Measurements from ENCODE around the gene ZNF511. TPM values are rescaled to one million over a fixed set of nuclear protein-coding genes. Genes with fewer than 3 reads are reported as not detected.

Gene ZNF511
- total RNA-seq, 2 experiments from 2014 or later, result 68.8 to 95.0 TPM

DNA sequence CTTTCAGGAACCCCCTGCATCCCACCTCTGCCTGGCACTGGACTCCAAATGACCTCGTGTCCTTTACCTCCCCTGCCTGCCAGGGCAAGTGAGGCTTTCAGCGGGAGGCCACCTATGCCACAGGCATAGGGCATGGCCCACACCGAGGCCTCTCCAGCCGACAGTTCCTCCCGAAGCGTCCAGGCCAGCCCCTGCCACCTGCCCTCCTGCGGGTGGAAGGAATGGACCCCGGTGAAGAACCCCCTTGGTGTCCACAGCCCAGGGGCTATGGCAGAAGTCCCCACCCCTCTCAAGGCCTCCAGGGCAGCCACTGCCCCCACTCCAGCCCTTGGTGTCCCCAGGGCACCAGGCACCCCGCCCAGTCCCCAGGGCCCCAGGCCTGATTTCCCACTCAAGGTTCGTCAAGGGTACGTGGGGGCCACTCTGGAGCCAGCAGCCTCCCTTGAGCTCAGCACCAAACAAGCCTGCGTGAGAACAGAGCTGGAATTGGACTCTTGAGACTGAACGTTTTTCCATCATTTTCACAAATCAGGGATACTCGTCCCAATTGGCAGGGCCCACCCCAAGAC lies 46.0 kb downstream of the ZNF511 start:
- Histone ChIP-seq H3K27ac (ENCODE audit: low read depth, low read length, poor library complexity, severe bottlenecking) (no peak overlapping the region), H3K36me3 (ENCODE audit: insufficient read depth, low read length) (no peaks in the 10 kb centered on the region), H3K4me1 (ENCODE audit: insufficient read depth, low read length, poor library complexity, severe bottlenecking) (peaks cover 7% of the 10 kb centered on the region), H2AFZ (ENCODE audit: low read length) (no peak overlapping the region), H3K79me2 (ENCODE audit: insufficient read depth, low read depth, low read length) (no peaks in the 10 kb centered on the region), H4K20me1 (ENCODE audit: insufficient read depth, low read length) (no peaks in the 10 kb centered on the region), H3K9me3 (ENCODE audit: low read length) (no peaks in the 10 kb centered on the region), H3K4me2 (ENCODE audit: low read length) (no peak overlapping the region), H3K4me3 (ENCODE audit: low read depth, low read length, poor library complexity, severe bottlenecking) (no peak overlapping the region), H3K9me2 (ENCODE audit: insufficient read depth, low read length) (no peaks in the 10 kb centered on the region)
- intact Hi-C loops (cut with micrococcal nuclease; ENCODE audit: unreplicated experiment), result no loop called here
- DNase-seq (ENCODE audit: low spot score), result no peak
- no peak for TF ChIP-seq EZH2phosphoT487 (IDR thresholded peaks at IDR 0.05; ENCODE audit: borderline replicate concordance, low read depth, low read length)
- no peak for TF ChIP-seq CTCF (conservative IDR thresholded peaks at IDR 0.05; ENCODE audit: low read length)
- POLR2A ChIA-PET, result no interaction called here
- CTCF ChIA-PET (ENCODE audit: unreplicated experiment), result no interaction called here
- no TSS peak for BruUV-seq (replicated peaks)

DNA sequence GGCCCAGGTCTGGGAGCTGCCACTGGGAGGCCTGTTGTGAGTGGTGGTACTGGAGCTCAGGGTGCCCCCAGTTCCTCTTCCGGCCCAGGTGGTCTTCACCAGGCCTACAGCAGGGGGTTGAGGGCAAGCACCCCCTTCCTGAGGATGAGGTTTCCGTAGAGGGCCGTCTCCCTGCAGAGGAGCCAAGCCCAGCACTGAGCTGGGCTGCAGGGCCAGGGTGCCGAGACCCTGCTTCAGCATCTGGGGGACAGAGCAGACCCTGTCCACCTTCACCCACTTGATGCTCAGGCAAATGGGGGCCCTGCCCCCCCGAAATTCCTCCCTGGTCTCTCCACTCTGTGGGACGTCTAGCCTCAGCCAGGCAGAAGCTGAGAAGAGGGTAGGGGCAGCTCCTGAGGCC lies 46.6 kb downstream of the ZNF511 start:
- no peaks in the 10 kb centered on the region for H3K79me2 ChIP-seq (ENCODE audit: insufficient read depth, low read depth, low read length)
- BruUV-seq (replicated peaks), result TSS peak; percentile 49
- no peak for TF ChIP-seq EZH2phosphoT487 (IDR thresholded peaks at IDR 0.05; ENCODE audit: borderline replicate concordance, low read depth, low read length)
- DNase-seq (ENCODE audit: low spot score), result no peak
- ChIA-PET CTCF (ENCODE audit: unreplicated experiment) (no interaction called here), POLR2A (no interaction called here)
- no peaks in the 10 kb centered on the region for H3K36me3 ChIP-seq (ENCODE audit: insufficient read depth, low read length)
- peaks cover 7% of the 10 kb centered on the region for H3K4me1 ChIP-seq (ENCODE audit: insufficient read depth, low read length, poor library complexity, severe bottlenecking)
- H3K4me3 ChIP-seq (ENCODE audit: low read depth, low read length, poor library complexity, severe bottlenecking), result no peak overlapping the region
- no peak overlapping the region for H3K4me2 ChIP-seq (ENCODE audit: low read length)
- no peaks in the 10 kb centered on the region for H4K20me1 ChIP-seq (ENCODE audit: insufficient read depth, low read length)
- intact Hi-C loops (cut with micrococcal nuclease; ENCODE audit: unreplicated experiment), result no loop called here
- no peak overlapping the region for H2AFZ ChIP-seq (ENCODE audit: low read length)
- H3K9me3 ChIP-seq (ENCODE audit: low read length), result no peaks in the 10 kb centered on the region
- H3K27ac ChIP-seq (ENCODE audit: low read depth, low read length, poor library complexity, severe bottlenecking), result no peak overlapping the region
- H3K9me2 ChIP-seq (ENCODE audit: insufficient read depth, low read length), result no peaks in the 10 kb centered on the region

- Histone ChIP-seq H2AFZ (ENCODE audit: low read length) (no peak overlapping the region), H3K4me3 (ENCODE audit: low read depth, low read length, poor library complexity, severe bottlenecking) (no peak overlapping the region), H3K4me2 (ENCODE audit: low read length) (no peak overlapping the region), H3K9me3 (ENCODE audit: low read length) (no peaks in the 10 kb centered on the region), H3K9me2 (ENCODE audit: insufficient read depth, low read length) (no peaks in the 10 kb centered on the region), H4K20me1 (ENCODE audit: insufficient read depth, low read length) (no peaks in the 10 kb centered on the region), H3K27ac (ENCODE audit: low read depth, low read length, poor library complexity, severe bottlenecking) (no peak overlapping the region), H3K79me2 (ENCODE audit: insufficient read depth, low read depth, low read length) (no peaks in the 10 kb centered on the region), H3K4me1 (ENCODE audit: insufficient read depth, low read length, poor library complexity, severe bottlenecking) (peaks cover 7% of the 10 kb centered on the region), H3K36me3 (ENCODE audit: insufficient read depth, low read length) (no peaks in the 10 kb centered on the region)
- DNase-seq (ENCODE audit: low spot score), result no peak
- ChIA-PET POLR2A (interaction anchor here (0.6 kb wide), 2 partner anchors 18 to 40 kb away, joined by 3 to 9 read pairs; no protein-coding TSS in a partner anchor), CTCF (ENCODE audit: unreplicated experiment) (no interaction called here)
- intact Hi-C loops (cut with micrococcal nuclease; ENCODE audit: unreplicated experiment), result no loop called here
- no TSS peak for BruUV-seq (replicated peaks)
- TF ChIP-seq EZH2phosphoT487 (IDR thresholded peaks at IDR 0.05; ENCODE audit: borderline replicate concordance, low read depth, low read length), result no peak
- no peak for TF ChIP-seq CTCF (conservative IDR thresholded peaks at IDR 0.05; ENCODE audit: low read length)
Observed at GRCh38 chr10:133355991-133356390, 47.3 kb downstream of the ZNF511 start.

Data from OCI-LY7 (cell line).